ENCODE data around the gene ACSM3. TPM values are rescaled to one million over a fixed set of nuclear protein-coding genes. Genes with fewer than 3 reads are reported as not detected.

The ACSM3 gene
- total RNA-seq, 6 experiments from 2014 or later = 0.12 to 0.48 (median 0.21) TPM; not detected in 1

DNA sequence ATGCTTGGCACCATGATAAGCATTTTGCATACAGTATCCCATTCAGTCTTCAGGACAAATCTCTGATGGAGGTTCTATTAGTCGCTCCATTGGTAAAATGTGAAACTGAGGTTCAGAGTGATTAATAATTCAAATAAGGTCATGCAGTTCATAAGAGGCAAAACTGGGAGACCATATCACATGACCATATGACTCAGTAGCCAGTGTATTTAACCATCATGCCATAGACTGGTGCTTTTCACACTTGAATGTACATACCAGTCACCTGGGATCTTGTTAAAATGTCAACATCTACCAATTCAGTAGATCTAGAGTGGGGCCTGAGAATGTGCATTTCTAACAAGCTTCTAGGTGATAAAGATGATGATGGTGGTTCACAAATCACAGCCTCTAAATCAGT is 4.3 kb downstream of the ACSM3 start:
- Mint-ChIP-seq H3K27me3 (ENCODE audit: insufficient read depth) (peaks cover 7% of the 10 kb centered on the region), H3K36me3 (ENCODE audit: low read depth) (no peaks in the 10 kb centered on the region), H3K27ac (no peak overlapping the region), H3K9me3 (no peaks in the 10 kb centered on the region), H3K4me1 (ENCODE audit: low read depth) (peaks cover 10% of the 10 kb centered on the region), H3K4me3 (no peak overlapping the region)
- TF ChIP-seq, protein P1, sequence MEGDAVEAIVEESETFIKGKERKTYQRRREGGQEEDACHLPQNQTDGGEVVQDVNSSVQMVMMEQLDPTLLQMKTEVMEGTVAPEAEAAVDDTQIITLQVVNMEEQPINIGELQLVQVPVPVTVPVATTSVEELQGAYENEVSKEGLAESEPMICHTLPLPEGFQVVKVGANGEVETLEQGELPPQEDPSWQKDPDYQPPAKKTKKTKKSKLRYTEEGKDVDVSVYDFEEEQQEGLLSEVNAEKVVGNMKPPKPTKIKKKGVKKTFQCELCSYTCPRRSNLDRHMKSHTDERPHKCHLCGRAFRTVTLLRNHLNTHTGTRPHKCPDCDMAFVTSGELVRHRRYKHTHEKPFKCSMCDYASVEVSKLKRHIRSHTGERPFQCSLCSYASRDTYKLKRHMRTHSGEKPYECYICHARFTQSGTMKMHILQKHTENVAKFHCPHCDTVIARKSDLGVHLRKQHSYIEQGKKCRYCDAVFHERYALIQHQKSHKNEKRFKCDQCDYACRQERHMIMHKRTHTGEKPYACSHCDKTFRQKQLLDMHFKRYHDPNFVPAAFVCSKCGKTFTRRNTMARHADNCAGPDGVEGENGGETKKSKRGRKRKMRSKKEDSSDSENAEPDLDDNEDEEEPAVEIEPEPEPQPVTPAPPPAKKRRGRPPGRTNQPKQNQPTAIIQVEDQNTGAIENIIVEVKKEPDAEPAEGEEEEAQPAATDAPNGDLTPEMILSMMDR (IDR thresholded peaks at IDR 0.05) = no peak
- no peak for DNase-seq

DNA sequence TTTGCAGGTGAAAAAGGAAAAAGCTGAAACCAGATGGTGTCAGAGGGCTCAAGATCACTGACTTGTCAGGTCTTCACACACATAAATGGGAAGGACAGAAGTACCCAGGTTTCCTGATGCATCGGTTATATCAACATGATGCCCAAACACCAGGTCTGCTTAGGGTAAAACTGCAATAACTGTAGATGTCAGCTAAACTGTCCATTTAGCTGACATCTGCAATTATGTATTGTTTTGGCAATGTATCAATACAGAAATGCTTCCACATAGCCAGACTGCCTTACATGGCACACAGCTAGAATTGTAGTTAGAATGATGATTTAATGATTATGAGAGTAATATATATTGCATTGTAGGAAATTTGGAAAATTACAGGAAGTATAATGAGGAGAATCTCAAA is 5.0 kb downstream of the ACSM3 start:
- Mint-ChIP-seq H3K9me3 (no peaks in the 10 kb centered on the region), H3K4me1 (ENCODE audit: low read depth) (peaks cover 4% of the 10 kb centered on the region), H3K27ac (no peak overlapping the region), H3K4me3 (no peak overlapping the region), H3K27me3 (ENCODE audit: insufficient read depth) (peaks cover 7% of the 10 kb centered on the region), H3K36me3 (ENCODE audit: low read depth) (no peaks in the 10 kb centered on the region)
- TF ChIP-seq, protein P1 (IDR thresholded peaks at IDR 0.05) = no peak
- no peak for DNase-seq

DNA sequence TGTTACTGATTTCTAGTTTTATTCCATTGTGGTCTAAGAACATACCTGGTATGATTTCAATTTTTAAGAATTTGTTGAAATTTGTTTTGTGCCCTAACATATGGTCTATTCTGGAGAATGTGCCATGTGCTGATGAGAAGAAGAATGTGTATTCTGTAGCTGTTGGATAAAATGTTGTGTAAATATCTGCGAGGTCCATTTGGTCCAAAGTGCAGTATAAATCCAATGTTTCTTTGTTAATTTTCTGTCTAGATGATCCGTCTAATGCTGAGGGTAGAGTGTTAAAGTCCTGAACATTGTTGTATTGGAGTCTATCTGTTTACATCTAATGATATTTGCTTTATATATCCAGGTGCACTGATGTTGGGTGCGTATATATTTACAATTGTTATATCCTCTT is 9.9 kb downstream of the ACSM3 start:
- Mint-ChIP-seq H3K4me3 (no peak overlapping the region), H3K4me1 (ENCODE audit: low read depth) (no peaks in the 10 kb centered on the region), H3K27ac (no peak overlapping the region), H3K9me3 (no peaks in the 10 kb centered on the region), H3K36me3 (ENCODE audit: low read depth) (no peaks in the 10 kb centered on the region), H3K27me3 (ENCODE audit: insufficient read depth) (peaks cover 6% of the 10 kb centered on the region; the same call in 1 of the 2 replicates)
- TF ChIP-seq, protein P1 (IDR thresholded peaks at IDR 0.05) = no peak
- no peak for DNase-seq

DNA sequence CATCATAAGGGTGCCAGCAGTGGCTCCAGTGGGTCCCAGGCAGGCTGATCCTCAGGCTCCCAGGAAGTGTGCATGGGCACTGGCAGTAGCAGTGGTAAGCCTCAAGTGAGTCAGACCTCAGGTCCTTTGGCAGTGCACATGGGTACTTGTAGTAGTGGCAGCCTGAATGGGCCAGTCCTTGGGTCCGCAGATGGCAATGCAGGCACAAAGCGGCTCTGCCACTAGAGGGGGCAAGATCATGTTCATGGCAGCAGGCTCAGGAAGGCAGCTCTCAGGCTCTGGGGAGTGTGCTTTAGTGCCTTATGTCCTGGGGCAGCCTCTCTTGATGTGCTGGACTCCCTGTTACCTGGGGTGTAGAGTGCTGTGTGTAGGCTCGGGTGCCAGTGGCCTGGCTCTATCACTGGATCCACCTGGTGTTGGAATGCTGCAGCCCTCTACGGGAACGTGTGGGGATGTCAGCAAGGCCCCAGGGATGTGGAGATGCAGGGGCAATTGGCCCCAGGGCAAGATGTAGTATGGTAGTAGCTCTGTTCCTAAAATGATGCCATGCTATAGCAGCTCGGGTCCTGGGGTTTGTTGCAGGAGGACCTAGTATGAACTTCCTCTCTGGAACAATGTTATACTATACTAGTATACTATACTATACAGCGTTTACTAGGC is 11.0 kb downstream of the ACSM3 start:
- peaks cover 6% of the 10 kb centered on the region; the same call in 1 of the 2 replicates for H3K27me3 Mint-ChIP-seq (ENCODE audit: insufficient read depth)
- peak; percentile 54 for DNase-seq
- H3K9me3 Mint-ChIP-seq = no peaks in the 10 kb centered on the region
- no peak overlapping the region for H3K4me3 Mint-ChIP-seq
- H3K36me3 Mint-ChIP-seq (ENCODE audit: low read depth) = no peaks in the 10 kb centered on the region
- no peaks in the 10 kb centered on the region for H3K4me1 Mint-ChIP-seq (ENCODE audit: low read depth)
- TF ChIP-seq, protein P1 (IDR thresholded peaks at IDR 0.05) = peak; percentile 85
- H3K27ac Mint-ChIP-seq = no peak overlapping the region

DNA sequence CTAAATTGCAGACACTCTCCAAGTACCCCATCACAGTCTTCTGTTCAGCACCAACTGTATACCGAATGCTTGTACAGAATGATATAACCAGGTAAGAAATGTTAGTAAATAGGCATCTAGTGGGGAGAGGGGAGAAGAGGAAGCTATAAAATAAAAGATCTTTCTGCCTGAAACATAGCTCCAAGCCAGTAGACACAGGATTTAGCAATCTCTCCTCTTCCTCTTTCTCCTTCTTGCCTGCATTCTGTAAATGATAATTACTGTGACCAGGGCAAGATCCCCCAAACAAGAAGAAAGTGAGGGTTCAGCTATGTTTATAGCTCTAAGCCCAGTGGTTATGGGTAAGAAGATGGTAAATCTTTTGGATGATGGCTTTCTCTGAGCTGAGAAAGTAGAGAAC is 17.9 kb downstream of the ACSM3 start:
- H3K4me1 Mint-ChIP-seq (ENCODE audit: low read depth) = no peaks in the 10 kb centered on the region
- peaks cover 12% of the 10 kb centered on the region for H3K27me3 Mint-ChIP-seq (ENCODE audit: insufficient read depth)
- H3K27ac Mint-ChIP-seq = no peak overlapping the region

More for the DNA sequence above, 17.9 kb downstream of the ACSM3 start:
- TF ChIP-seq, protein P1 (IDR thresholded peaks at IDR 0.05) = no peak
- H3K9me3 Mint-ChIP-seq = no peaks in the 10 kb centered on the region
- no peak for DNase-seq
- H3K4me3 Mint-ChIP-seq = no peak overlapping the region
- no peaks in the 10 kb centered on the region for H3K36me3 Mint-ChIP-seq (ENCODE audit: low read depth)

All from HFFc6 (cell line).